GM12872 (cell line): ENCODE results near the gene ZPR1.

Experiments used
- TF ChIP-seq, protein P1 (sequence below): IDR thresholded peaks from 3 replicates; pipeline ENCODE4 v1.5.1; 2011; ENCODE audit warnings: low read depth, mild to moderate bottlenecking, low read length, moderate library complexity; ENCODE audit not compliant: insufficient read depth

The ZPR1 gene

DNA sequence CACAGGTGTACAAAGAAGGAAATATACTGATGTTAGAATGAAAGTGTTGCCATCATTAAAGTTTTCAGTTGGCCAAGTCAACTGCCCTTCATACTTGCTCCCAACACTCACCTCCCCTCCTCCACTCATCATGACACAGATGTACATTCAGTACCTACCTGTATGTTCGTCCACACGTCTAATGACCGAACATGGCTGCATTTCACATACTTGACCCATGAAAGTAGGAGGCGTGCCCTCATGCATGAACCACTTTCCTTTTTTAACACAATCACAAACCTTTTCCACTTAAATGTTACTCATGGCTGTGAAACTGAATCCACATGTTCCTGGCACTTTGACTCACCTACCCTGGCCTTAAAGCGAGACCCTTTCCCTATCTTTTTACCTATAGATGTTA is 11.8 kb downstream of the ZPR1 start:
- TF ChIP-seq, protein P1, sequence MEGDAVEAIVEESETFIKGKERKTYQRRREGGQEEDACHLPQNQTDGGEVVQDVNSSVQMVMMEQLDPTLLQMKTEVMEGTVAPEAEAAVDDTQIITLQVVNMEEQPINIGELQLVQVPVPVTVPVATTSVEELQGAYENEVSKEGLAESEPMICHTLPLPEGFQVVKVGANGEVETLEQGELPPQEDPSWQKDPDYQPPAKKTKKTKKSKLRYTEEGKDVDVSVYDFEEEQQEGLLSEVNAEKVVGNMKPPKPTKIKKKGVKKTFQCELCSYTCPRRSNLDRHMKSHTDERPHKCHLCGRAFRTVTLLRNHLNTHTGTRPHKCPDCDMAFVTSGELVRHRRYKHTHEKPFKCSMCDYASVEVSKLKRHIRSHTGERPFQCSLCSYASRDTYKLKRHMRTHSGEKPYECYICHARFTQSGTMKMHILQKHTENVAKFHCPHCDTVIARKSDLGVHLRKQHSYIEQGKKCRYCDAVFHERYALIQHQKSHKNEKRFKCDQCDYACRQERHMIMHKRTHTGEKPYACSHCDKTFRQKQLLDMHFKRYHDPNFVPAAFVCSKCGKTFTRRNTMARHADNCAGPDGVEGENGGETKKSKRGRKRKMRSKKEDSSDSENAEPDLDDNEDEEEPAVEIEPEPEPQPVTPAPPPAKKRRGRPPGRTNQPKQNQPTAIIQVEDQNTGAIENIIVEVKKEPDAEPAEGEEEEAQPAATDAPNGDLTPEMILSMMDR: no peak

DNA sequence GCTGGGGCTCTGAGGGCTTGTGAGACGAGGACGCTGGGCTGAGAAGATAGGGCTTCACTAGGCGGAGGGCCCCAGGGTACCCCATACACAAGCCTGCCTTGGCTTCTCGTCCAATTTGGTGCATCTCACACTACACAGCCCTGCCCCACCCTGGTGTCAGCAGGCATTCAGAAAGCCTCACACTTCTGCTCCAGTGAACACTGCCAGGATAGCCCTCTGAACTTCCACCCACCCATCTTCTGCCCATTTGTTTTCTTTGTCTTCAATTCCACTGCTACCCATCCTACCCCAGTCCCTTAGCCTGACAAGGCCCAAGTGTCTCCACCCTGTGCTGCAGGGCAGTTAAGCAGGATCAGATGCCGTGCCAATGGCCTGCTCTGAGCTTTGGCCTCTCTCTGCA is 13.2 kb downstream of the ZPR1 start:
- TF ChIP-seq, protein P1: no peak

DNA sequence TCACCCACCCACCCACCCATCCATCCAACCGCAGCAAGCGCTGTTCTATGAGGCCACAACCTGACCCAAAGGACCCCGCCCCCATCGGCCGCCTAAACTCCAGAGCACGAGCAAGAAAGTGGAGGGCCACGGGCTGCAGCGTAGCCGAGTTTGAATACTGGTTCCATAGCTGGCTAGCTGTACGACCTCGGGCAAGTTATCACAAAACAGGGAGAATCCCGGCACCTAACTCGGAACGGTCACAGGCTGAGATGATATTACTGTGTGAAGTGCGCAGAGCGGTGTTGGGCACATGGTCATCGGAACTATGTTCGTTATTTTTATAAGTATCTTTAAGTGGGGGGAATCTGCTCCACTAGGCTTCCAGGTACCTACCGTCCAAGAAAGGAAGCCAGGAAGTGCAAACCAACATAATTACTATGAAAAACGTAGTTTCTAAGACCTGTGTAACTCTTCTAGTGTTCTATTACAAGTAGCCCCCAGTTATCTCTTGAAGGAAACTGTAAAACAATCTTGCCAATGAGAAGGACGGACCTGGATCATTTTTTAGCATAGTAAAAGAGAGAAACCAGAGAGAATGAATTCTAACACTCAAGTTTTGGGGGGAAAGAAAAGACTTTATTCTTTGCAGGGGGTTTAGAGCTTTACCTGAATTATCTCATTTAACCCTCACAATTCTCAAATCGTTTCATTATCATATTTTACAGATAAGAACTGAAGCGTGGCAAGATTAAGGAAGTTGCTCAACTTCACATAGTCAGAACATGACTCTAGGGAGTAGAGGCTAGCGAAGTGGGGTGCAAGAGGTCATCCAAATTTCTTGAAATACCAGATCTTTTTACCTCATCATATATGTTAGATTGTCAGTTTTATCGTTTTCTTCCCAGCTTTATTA is 14.4 kb downstream of the ZPR1 start:
- TF ChIP-seq, protein P1: no peak

DNA sequence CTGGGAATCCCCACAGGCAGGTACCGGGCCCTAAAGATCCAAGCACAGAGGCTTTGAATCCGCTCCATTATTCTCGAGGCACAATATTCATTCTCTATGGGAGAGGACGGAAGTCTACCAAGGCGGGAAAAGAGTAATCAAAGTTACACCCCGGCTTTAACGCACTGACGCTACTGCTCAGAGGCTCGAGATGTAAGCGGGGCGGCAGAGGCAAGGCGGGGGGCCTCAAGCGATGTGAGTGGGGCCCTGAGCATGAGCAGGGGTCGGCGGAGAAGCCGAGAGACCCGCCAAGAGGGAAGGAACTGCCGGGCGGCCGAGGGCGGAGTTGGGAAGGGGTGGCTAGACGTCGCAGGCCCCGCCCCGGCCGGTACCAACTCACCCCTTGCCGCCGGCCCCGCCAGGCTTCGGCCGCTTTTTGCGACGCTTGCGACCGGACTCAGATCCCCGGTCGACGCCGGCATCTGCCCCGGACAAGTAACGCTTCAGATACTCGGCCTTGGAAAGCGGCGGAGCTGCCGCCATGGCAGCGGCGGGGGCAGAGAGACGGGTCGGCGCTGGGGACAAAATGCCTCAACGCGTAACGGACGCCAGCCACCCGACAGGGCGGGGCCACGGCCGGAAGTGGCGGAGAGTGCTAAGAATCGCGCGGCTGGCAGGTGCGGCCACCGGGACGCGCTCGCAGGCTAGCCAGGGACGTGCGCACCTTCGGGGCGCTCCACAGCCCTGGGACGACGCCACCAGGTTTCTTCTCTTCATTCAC is 15.2 kb downstream of the ZPR1 start, which contains the start of gene BUD13:
TSS of gene BUD13 (minus strand) at position 545 of the 760 bp plus-strand sequence. CDS start at position 522, 23 bp downstream.
- TF ChIP-seq, protein P1: no peak

DNA sequence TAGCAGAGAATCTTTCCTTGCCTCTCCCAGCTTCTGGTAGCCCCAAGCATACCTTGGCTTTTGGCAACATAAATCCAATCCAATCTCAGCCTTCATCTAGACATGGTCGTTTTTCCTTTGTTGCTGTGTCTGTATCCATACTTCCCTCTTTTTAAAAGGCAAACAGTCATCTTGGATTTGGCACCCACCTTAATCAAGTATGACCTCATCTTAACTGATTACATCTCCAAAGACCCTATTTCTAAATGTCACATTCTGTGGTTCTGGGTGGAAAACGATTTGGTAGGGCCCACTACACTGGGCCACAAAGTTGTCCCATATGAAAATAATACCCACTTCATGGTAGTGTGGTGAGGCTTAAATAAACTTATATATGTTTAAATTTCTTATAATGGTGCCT is 15.9 kb downstream of the ZPR1 start:
- TF ChIP-seq, protein P1: no peak

DNA sequence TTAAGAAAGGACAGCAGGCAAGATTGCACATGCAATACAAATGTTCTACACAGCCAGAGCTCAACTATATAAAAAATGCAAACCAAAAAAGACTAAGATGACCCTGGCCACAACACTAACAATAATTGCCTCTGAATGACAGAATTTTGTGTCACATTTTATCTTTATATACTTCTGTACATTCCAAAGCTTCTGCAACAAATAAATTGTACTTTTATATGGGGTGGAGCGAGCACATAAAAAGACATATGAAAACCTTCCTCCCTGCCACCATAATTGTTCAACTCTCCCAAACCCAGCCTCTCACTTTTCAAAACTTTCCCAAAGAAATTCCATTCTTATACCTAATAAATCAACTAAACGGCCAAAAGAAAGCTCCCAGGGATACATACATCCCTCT is 25.7 kb downstream of the ZPR1 start:
- TF ChIP-seq, protein P1: no peak

DNA sequence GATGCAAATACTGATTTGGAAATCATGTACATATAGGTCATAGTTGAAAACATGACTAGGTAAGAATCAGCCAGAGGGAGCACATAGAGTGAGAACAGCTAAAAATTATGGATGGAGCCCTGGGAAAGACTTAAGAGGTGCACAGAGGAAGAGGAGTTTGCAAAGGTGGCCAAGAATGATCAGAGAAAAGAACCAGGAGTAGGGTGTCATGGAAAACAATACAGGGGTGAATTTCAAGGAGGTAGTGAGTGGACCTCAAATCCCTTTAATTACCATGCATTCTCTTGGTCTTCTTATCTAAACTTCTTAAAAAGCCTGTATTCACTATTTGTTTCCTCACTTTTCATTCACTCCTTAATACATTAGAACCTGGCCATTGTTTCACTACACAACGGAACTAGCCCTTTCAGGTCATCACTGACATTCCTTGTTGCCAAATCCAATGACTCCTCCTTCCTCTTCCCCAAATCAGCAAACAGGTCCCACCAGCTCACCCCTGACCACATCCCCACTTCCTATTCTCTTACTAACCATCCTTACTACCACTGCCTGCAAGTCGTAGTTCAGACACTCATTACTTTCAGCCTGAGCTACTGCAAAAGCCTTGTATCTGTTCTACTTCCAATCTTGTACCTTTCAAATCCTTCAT is 37.6 kb downstream of the ZPR1 start:
- TF ChIP-seq, protein P1: no peak
